Measurements from ENCODE around the gene BCAP31. TPM values are rescaled to one million over a fixed set of nuclear protein-coding genes. Genes with fewer than 3 reads are reported as not detected.
"Not testable (repeated sequence)": the region's sequence is repeated elsewhere in the genome, so short reads cannot be mapped to it uniquely, and the experiment has no call there.

The BCAP31 gene
- total RNA-seq, 1 experiment from 2014 or later = 219 TPM

DNA sequence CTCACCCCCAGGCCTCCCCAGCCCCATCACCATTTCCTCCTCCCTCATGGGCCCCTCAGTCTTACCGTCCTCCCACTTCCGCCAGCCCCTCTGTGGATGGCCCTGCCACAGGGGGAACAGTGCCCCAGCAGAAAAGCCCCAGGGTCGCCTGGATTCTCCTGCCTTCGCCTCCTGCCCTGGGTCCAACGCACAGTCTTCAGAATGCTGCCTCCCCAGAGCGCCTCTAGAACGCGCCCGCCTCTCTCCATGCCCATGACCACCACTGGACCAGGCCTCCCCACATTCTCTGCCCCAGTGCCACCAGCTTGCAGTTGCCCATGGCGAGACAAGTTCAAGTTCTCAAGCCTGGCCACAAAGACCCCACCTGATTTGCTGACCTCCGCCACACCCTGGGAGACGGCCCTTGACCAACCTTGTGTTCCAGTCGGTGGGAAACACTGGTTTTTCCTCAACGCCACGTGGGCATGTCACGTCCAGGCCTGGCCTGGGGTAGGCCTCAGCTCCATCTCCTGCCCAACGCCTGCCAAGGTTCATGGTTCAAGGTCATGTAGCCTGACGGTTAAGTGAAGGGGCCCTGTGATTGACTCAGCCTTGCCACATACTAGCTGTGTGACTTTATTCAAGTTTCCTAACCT is 39.2 kb upstream of the BCAP31 start:
- DNase-seq (ENCODE audit: extremely low read depth, low read depth) = no peak

GRCh38 chrX:153762626-153763173 is 38.5 kb upstream of the BCAP31 start:
- no peak for DNase-seq (ENCODE audit: extremely low read depth, low read depth)

- no peak for DNase-seq (ENCODE audit: extremely low read depth, low read depth)
Observed at GRCh38 chrX:153761863-153762262, 37.7 kb upstream of the BCAP31 start.

DNA sequence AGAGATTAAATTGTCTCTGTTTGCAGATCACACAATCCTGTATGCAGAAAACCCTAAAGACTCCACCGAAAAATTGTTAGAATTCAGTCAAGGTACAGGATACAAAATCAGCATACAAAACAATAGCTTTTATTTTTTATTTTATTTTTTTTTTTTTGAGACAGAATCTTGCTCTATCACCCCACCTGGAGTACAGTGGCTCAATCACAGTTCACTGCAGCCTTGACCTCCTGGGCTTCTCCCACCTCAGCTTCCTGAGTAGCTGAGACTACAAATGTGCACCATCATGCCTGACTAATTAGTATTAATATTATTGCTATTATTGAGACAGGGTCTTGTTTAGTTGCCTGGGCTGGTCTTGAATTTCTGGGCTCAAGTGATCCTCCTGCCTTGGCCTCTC is 30.9 kb upstream of the BCAP31 start:
- no peak for DNase-seq (ENCODE audit: extremely low read depth, low read depth)

DNA sequence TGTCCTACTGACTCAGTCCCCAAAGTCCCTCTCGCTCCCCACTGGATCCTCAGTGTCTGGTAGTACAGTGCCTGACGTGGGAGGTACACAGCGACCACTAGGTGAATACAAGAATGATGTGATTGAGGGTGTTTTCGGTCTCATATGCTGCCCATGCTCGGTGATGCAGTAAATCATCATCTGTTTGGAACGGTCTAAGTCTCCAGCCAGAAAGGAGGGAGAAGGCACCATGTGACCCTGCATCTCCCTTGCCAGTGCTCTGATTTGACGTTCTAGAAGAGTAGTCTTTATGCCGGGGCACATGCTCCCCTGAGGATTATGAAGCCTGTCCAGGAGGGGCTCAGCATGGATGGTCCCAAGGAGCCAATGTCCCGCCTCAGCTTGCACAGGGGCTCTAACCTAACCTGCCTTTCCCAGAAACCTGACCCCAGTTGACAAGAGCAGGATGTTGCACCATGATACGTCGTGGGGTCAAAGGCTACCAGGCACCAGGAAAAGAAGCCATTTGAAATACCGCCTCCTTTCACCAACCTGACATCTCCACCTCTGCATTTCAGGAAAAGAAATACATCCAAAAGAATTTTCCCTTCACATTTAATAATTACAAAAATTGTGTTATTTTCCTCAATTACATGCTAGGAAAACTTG is 26.1 kb upstream of the BCAP31 start:
- DNase-seq (ENCODE audit: extremely low read depth, low read depth) = no peak

- not testable (repeated sequence) for DNase-seq (ENCODE audit: extremely low read depth, low read depth)
Observed at GRCh38 chrX:153749017-153749416, 24.8 kb upstream of the BCAP31 start.

DNA sequence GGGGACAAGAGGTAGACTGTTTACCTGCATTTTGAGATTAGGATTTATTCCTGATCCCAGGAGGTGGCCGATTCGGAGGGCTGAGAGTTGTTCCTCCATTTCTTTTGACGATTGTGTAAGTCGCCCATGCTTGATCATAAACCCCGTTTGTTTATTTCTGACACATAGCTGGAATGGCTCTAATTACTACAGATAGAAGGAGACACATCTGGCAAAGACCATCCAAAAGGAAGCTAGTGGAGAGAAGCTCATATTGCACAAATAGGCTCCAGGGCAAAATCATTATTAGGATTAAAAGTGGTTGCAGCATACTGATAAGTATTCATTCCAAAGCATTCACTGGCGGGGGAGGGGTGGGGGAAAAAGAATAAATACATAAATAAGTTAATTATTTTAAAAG is 22.8 kb upstream of the BCAP31 start:
- DNase-seq (ENCODE audit: extremely low read depth, low read depth) = not testable (repeated sequence)

DNA sequence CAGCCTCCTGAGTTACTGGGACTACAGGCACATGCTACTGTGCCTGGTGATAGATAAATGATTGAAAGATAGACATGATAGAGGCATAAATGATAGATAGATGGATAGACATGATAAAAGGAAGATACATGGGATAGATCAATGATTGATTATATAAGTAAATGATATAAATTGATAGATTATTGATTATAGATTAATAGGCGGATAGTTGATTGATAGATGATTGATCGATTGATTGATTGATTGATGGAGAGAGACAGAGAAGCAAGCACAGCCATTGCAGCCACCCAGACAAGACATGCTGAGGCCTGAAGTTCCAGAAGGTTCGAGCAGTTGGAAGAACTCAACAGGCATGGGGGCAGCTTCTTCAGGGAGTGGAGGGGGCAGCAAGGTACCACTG is 22.2 kb upstream of the BCAP31 start:
- no peak for DNase-seq (ENCODE audit: extremely low read depth, low read depth)

DNA sequence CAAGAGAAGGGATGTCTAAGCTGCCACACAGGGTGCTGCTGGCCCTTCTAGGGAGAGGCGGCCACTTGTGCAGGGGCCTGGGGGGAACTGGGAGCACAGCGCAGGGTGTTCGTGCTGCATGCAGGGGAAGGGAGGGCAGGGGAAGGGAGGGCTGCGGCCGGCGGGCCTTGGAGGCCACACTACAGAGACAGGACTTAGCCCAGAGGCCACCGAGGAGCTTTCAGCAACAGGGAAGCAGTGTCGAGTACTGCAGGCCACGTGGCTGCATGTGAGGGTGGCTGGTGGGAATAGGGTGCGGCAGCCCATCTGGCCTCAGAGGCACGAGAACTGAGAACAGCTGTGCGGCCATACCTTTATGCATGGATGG is 20.9 kb upstream of the BCAP31 start:
- DNase-seq (ENCODE audit: extremely low read depth, low read depth) = not testable (repeated sequence)

- DNase-seq (ENCODE audit: extremely low read depth, low read depth) = no peak
Observed at GRCh38 chrX:153744210-153745066, 20.3 kb upstream of the BCAP31 start.

- peak; percentile 80 for DNase-seq (ENCODE audit: extremely low read depth, low read depth)
Observed at GRCh38 chrX:153743468-153744209, 19.5 kb upstream of the BCAP31 start.

GRCh38 chrX:153742796-153743467 is 18.7 kb upstream of the BCAP31 start:
- DNase-seq (ENCODE audit: extremely low read depth, low read depth) = not testable (repeated sequence)

DNA sequence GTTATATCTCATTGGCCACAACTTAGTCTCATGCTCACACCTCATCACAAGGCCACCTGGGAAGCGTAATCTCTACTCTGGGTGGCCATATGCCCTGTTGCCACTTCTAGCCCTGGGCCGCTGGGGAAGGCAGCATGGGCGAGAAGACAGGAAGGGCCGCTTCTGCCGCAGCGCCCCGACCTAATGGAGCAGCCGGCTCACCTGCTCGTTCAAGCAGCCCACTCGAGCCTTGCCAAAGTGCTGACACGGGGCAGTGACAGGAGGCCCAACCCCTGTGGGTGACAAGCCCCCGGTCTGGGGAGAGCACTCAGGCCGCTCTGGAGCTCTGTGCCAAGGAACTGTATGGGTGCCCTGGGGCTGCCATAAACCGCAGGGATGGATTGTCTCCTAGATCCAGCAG is 17.9 kb upstream of the BCAP31 start:
- DNase-seq (ENCODE audit: extremely low read depth, low read depth) = not testable (repeated sequence)

GRCh38 chrX:153741446-153741845 is 17.3 kb upstream of the BCAP31 start:
- DNase-seq (ENCODE audit: extremely low read depth, low read depth) = no peak

GRCh38 chrX:153740631-153741222 is 16.5 kb upstream of the BCAP31 start:
- no peak for DNase-seq (ENCODE audit: extremely low read depth, low read depth)

DNA sequence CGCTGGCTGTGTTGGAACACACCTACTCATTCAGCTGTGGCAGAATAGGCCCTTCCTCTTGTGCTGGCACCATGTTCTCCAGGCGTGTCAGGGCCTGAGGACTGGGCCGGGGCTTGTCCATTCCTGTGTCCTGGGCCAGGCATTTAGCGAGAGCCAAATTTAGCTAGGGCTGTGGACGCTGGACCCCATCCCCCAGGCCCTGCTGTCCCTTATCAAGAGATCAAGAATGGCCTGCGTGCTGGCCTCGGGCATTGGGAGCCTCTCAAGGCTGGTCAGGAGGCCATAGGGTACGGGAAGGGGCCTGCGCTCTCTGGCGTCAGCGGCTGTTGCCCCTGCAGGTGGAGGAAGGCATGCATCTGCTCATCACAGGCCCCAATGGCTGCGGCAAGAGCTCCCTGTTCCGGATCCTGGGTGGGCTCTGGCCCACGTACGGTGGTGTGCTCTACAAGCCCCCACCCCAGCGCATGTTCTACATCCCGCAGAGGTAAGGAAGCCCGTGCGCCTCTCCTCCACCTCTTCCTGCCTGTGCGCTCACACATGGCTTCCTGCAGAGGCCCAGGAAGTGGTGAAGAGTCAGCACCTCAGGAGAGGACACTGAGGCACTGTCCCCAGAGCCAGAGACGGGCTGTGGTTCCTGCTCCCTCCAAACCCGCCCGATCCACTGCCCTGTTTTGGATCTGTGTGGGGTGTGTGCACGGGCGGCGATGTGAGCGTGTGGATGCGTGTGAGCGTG is 15.7 kb upstream of the BCAP31 start:
- no peak for DNase-seq (ENCODE audit: extremely low read depth, low read depth)

GRCh38 chrX:153738056-153738605 is 13.9 kb upstream of the BCAP31 start:
- no peak for DNase-seq (ENCODE audit: extremely low read depth, low read depth)

DNA sequence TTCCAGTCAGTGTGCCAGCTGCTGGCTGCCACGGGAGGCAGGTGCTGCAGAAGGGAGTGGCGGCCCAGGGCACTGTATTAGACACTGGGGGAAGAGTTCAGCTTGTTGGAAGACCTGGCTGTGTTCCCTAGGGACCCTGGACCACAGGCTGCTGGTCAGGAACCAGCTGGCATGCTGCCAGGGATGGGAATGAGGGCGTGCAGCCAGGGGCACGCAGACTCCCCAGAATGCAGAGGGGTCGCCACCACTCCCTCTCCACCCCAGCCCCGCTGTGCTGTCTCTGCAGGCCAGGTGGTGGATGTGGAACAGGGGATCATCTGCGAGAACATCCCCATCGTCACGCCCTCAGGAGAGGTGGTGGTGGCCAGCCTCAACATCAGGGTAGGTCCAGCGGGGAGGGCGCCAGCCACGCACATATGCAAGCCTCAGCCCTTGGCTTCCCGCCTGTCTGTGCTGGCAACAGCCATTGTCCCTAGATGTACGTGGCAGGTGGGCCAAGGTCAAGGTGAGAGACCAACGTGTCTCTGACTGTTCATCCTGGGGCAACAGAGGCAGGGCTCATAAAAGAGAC is 12.8 kb upstream of the BCAP31 start:
- no peak for DNase-seq (ENCODE audit: extremely low read depth, low read depth)
